Measurements from ENCODE around the gene UTS2R. TPM values are rescaled to one million over a fixed set of nuclear protein-coding genes. Genes with fewer than 3 reads are reported as not detected.

UTS2R gene
- total RNA-seq, 4 donors from 2014 or later, result not detected

GRCh38 chr17:82412535-82413520 is 41.3 kb downstream of the UTS2R start:
- no peak overlapping the region for H3K4me3 ChIP-seq
- H3K9me3 ChIP-seq, result no peaks in the 10 kb centered on the region
- H3K27me3 ChIP-seq, result no peaks in the 10 kb centered on the region
- DNase-seq (ENCODE audit: low spot score in 2 of 2), result no peak
- peaks cover 17% of the 10 kb centered on the region for H3K4me1 ChIP-seq
- H3K36me3 ChIP-seq, result peaks cover 10% of the 10 kb centered on the region
- TF ChIP-seq CTCF (IDR thresholded peaks at IDR 0.05), result no peak
- no peak for TF ChIP-seq EP300 (IDR thresholded peaks at IDR 0.05)
- TF ChIP-seq POLR2AphosphoS5 (IDR thresholded peaks at IDR 0.05), result no peak
- no peak for TF ChIP-seq POLR2A (IDR thresholded peaks at IDR 0.05)
- WGBS, result 89% methylated on average over 28 of the region's 29 CpGs
- no peak overlapping the region for H3K27ac ChIP-seq

- H3K27me3 ChIP-seq, result no peaks in the 10 kb centered on the region
- peaks cover 5% of the 10 kb centered on the region for H3K36me3 ChIP-seq
- TF ChIP-seq POLR2A (IDR thresholded peaks at IDR 0.05), result no peak
- TF ChIP-seq CTCF (IDR thresholded peaks at IDR 0.05), result peak; percentile 52 to 56
- WGBS, result 28% methylated on average over 37 of the region's 38 CpGs
- no peaks in the 10 kb centered on the region for H3K9me3 ChIP-seq
- H3K27ac ChIP-seq, result no peak overlapping the region
- no peak for DNase-seq (ENCODE audit: low spot score in 2 of 2)
- peaks cover 31% of the 10 kb centered on the region for H3K4me1 ChIP-seq
- H3K4me3 ChIP-seq, result no peak overlapping the region
These were observed 43.1 kb downstream of the UTS2R start for GRCh38 chr17:82414548-82415281.

GRCh38 chr17:82415336-82415735 is 43.8 kb downstream of the UTS2R start:
- Histone ChIP-seq H3K4me3 (no peak overlapping the region), H3K27ac (no peak overlapping the region), H3K9me3 (no peaks in the 10 kb centered on the region), H3K36me3 (peaks cover 5% of the 10 kb centered on the region), H3K27me3 (no peaks in the 10 kb centered on the region), H3K4me1 (peaks cover 32% of the 10 kb centered on the region)
- TF ChIP-seq CTCF (IDR thresholded peaks at IDR 0.05), result no peak
- TF ChIP-seq POLR2A (IDR thresholded peaks at IDR 0.05), result no peak
- 95% methylated on average over 21 of the region's 26 CpGs for WGBS
- DNase-seq (ENCODE audit: low spot score in 2 of 2), result no peak

- H3K4me1 ChIP-seq, result peaks cover 32% of the 10 kb centered on the region
- H3K36me3 ChIP-seq, result peaks cover 6% of the 10 kb centered on the region
- TF ChIP-seq POLR2A (IDR thresholded peaks at IDR 0.05) (no peak), CTCF (IDR thresholded peaks at IDR 0.05) (no peak), POLR2AphosphoS5 (IDR thresholded peaks at IDR 0.05) (no peak), EP300 (IDR thresholded peaks at IDR 0.05) (no peak)
- 94% methylated on average over 9 of the region's 9 CpGs for WGBS
- no peak for DNase-seq (ENCODE audit: low spot score in 2 of 2)
- H3K4me3 ChIP-seq, result no peak overlapping the region
- no peaks in the 10 kb centered on the region for H3K27me3 ChIP-seq
- no peaks in the 10 kb centered on the region for H3K9me3 ChIP-seq
- no peak overlapping the region for H3K27ac ChIP-seq
These were observed 44.2 kb downstream of the UTS2R start for GRCh38 chr17:82415786-82416185.

- WGBS, result 91% methylated on average over 4 of the region's 4 CpGs
- no peak for DNase-seq (ENCODE audit: low spot score in 2 of 2)
- Histone ChIP-seq H3K27ac (no peak overlapping the region), H3K36me3 (peaks cover 8% of the 10 kb centered on the region), H3K27me3 (no peaks in the 10 kb centered on the region), H3K4me3 (no peak overlapping the region), H3K4me1 (peaks cover 32% of the 10 kb centered on the region), H3K9me3 (no peaks in the 10 kb centered on the region)
- TF ChIP-seq POLR2A (IDR thresholded peaks at IDR 0.05) (no peak), EP300 (IDR thresholded peaks at IDR 0.05) (no peak), POLR2AphosphoS5 (IDR thresholded peaks at IDR 0.05) (no peak), CTCF (IDR thresholded peaks at IDR 0.05) (no peak)
These were observed 44.7 kb downstream of the UTS2R start for GRCh38 chr17:82416264-82416663.

Measured in suprapubic skin (tissue), 4 donors.